Thyroid gland (tissue), 4 donors: ENCODE measurements around the gene SLC35E3. TPM values are rescaled to one million over a fixed set of nuclear protein-coding genes. Genes with fewer than 3 reads are reported as not detected.
A peak's percentile ranks its signal among the peaks of the same experiment; 100 is the strongest.
"Not testable (repeated sequence)": the region's sequence is repeated elsewhere in the genome, so short reads cannot be mapped to it uniquely, and the experiment has no call there.

ENCODE experiments used
- DNase-seq, 2 donors: peaks; one replicate each; pipeline ENCODE4 v3.0.0-alpha.2; 2019
- H3K27ac ChIP-seq, 3 donors: fragments of 200-600 bp; sonication (generic); 1 replicate in 2 of 3; 2 replicates in 1 of 3; pipeline ENCODE4 v1.5.1; 2016 to 2019; ENCODE audit warnings: mild to moderate bottlenecking in 1 of 3, moderate library complexity in 1 of 3
- H3K27me3 ChIP-seq: fragments of 200-600 bp; sonication (generic); one replicate; pipeline ENCODE4 v1.5.1; 2019
- H3K36me3 ChIP-seq, 2 donors: fragments of 200-600 bp; sonication (generic); one replicate each; pipeline ENCODE4 v1.5.1; 2016 to 2019
- H3K4me1 ChIP-seq, 2 donors: fragments of 200-600 bp; sonication (generic); one replicate each; pipeline ENCODE4 v1.5.1; 2017 to 2019
- H3K4me3 ChIP-seq, 3 donors: fragments of 200-600 bp; sonication (generic); replicated peaks in 1 of 3; 1 replicate in 2 of 3; 2 replicates in 1 of 3; pipeline ENCODE4 v1.5.1; 2016; ENCODE audit warnings: mild to moderate bottlenecking in 1 of 3
- H3K9me3 ChIP-seq: fragments of 200-600 bp; sonication (generic); one replicate; pipeline ENCODE4 v1.5.1; 2017
- POLR2A ChIP-seq, 2 donors: fragments of 450-650 bp; IDR thresholded peaks; one replicate each; pipeline ENCODE4 v1.6.1; 2017; ENCODE audit warnings: antibody characterized with exemption in 2 of 2, mild to moderate bottlenecking in 2 of 2, moderate library complexity in 1 of 2
- WGBS, 2 donors: methylation state at CpG; one replicate each; pipeline ENCODE4 v1.1.5; 2017; 5-methylcytosine and 5-hydroxymethylcytosine counted together
- intact Hi-C: fragments of 100-400 bp; cut with DNase I; formaldehyde crosslinking; loops from one replicate; pipeline ENCODE4 v1.15.1; 2023
- total RNA-seq, 4 donors: library from RNA; depleted of rRNA; stranded (reverse); fragments of >200 nt; gene quantifications; one replicate each; pipeline ENCODE4 v1.2.3, GENCODE V29; 2016
- TF ChIP-seq, protein P1 (sequence below), 6 experiments: fragments of 200-600 bp in 3 of 6; fragments of 450-650 bp in 3 of 6; sonication (generic) in 3 of 6; IDR thresholded peaks; one replicate each; pipeline ENCODE4 v1.5.1; 2016 to 2019; ENCODE audit warnings: antibody characterized with exemption in 6 of 6, mild to moderate bottlenecking in 2 of 6, inconsistent platforms in 1 of 6, moderate library complexity in 1 of 6

Gene SLC35E3
- total RNA-seq, 4 donors from 2014 or later, result 2.1 to 4.0 (median 2.3) TPM

DNA sequence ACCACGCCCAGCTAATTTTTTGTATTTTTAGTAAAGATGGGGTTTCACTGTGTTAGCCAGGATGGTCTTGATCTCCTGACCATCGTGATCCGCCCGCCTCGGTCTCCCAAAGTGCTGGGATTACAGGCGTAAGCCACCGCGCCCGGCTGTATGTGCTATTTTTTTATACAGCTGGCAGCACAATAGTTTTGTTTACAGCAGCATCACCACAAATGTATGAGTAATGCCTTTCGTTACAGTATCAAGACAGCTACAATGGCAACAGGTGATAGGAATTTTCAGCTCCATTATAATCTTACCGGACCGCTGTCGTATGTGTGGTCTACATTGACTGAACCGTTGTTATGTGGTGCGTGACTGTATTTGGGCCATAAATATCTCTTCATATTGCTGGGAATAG is 50.4 kb downstream of the SLC35E3 start:
- Histone ChIP-seq H3K27me3 (no peaks in the 10 kb centered on the region), H3K9me3 (no peaks in the 10 kb centered on the region), H3K4me3 (no peak overlapping the region), H3K36me3 (no peaks in the 10 kb centered on the region), H3K27ac (no peak overlapping the region), H3K4me1 (no peaks in the 10 kb centered on the region)
- WGBS, 2 donors, result 97 to 99% methylated on average over 15 of the region's 15 CpGs
- TF ChIP-seq, protein P1, sequence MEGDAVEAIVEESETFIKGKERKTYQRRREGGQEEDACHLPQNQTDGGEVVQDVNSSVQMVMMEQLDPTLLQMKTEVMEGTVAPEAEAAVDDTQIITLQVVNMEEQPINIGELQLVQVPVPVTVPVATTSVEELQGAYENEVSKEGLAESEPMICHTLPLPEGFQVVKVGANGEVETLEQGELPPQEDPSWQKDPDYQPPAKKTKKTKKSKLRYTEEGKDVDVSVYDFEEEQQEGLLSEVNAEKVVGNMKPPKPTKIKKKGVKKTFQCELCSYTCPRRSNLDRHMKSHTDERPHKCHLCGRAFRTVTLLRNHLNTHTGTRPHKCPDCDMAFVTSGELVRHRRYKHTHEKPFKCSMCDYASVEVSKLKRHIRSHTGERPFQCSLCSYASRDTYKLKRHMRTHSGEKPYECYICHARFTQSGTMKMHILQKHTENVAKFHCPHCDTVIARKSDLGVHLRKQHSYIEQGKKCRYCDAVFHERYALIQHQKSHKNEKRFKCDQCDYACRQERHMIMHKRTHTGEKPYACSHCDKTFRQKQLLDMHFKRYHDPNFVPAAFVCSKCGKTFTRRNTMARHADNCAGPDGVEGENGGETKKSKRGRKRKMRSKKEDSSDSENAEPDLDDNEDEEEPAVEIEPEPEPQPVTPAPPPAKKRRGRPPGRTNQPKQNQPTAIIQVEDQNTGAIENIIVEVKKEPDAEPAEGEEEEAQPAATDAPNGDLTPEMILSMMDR (IDR thresholded peaks at IDR 0.05), result no peak
- TF ChIP-seq POLR2A (IDR thresholded peaks at IDR 0.05), result no peak
- intact Hi-C loops, result no loop called here
- DNase-seq, result no peak

DNA sequence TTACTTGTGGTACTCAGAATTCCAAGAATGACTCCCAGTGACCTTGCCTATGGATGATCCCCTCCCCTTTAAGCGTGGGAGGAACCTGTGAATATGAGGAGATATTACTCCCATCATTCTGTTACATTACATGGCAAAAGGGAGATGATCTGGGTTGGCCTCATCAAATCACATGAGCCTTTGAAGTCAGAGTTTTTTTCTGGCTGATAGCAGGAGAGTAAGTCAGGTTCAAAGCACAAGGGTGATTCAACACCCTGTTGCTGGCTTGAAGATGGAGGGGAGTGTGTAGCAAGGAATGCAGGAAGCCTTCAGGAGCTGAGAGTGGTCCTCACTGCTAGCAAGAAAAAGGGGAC is 52.9 kb downstream of the SLC35E3 start:
- TF ChIP-seq, protein P1 (IDR thresholded peaks at IDR 0.05), result no peak
- TF ChIP-seq POLR2A (IDR thresholded peaks at IDR 0.05), result no peak
- Histone ChIP-seq H3K36me3 (no peaks in the 10 kb centered on the region), H3K4me1 (no peaks in the 10 kb centered on the region), H3K4me3 (no peak overlapping the region), H3K9me3 (no peaks in the 10 kb centered on the region), H3K27ac (no peak overlapping the region), H3K27me3 (no peaks in the 10 kb centered on the region)
- 86 to 95% methylated on average over 1 of the region's 1 CpG for WGBS, 2 donors
- intact Hi-C loops, result no loop called here
- DNase-seq, result no peak

DNA sequence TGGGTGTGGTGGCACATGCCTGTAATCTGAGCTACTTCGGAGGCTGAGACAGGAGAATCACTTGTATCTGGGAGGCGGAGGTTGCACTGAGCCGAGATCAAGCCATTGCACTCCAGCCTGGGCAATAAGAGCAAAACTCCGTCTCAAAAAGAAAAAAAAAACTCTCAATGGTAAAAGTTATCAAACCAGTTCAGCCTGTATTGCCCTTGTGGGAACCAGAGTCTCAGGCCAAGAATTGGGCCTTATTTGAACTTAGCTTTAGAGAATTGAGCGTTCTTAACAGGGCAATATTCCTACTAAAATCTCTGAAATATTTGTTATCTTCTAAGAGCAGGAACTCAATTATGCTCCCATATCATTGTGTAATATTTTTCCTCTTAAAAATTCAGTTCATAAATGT is 54.3 kb downstream of the SLC35E3 start:
- Histone ChIP-seq H3K36me3 (no peaks in the 10 kb centered on the region), H3K9me3 (no peaks in the 10 kb centered on the region), H3K4me3 (no peak overlapping the region), H3K4me1 (no peaks in the 10 kb centered on the region), H3K27me3 (no peaks in the 10 kb centered on the region), H3K27ac (no peak overlapping the region)
- 63 to 70% methylated on average over 5 of the region's 5 CpGs for WGBS, 2 donors
- TF ChIP-seq, protein P1 (IDR thresholded peaks at IDR 0.05), result no peak
- peak; percentile 10 to 12 for DNase-seq
- intact Hi-C loops, result no loop called here

DNA sequence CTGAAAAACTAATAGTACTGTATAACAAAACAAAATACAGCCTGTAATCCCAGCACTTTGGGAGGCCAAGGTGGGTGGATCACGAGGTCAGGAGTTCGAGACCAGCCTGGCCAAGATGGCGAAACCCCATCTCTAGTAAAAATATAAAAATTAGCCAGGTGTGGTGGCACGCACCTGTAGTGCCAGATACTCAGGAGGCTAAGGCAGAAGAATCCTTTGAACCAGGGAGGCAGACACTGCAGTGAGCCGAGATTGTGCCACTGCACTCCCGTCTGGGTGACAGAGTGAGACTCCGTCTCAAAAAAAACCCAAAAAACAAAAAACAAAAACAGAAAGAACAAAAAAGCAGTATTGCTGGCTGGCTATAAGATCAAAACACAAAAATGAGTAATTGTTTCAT is 55.1 kb downstream of the SLC35E3 start:
- H3K27me3 ChIP-seq, H3K36me3 ChIP-seq, H3K4me3 ChIP-seq, H3K9me3 ChIP-seq, intact Hi-C loops, H3K4me1 ChIP-seq, DNase-seq, H3K27ac ChIP-seq: not testable (repeated sequence)
- 93 to 96% methylated on average over 7 of the region's 7 CpGs for WGBS, 2 donors

DNA sequence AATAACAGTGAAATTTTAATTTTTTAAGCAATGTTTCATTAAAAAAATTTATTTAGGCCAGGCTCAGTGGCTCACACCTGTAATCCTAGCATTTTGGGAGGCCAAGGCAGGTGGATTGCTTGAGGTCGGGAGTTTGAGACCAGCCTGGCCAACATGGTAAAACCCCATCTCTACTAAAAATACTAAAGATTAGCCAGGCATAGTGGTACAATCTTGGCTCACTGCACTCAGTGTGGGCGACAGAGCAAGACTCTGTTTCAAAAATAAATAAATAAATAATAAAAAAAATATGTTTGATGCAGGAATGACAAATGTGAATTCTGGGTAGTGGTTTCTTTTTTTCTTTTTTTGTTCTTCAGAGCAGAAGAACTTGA is 56.4 kb downstream of the SLC35E3 start:
- H3K36me3 ChIP-seq, H3K4me3 ChIP-seq, H3K4me1 ChIP-seq, H3K9me3 ChIP-seq, intact Hi-C loops, H3K27me3 ChIP-seq, H3K27ac ChIP-seq, DNase-seq: not testable (repeated sequence)
- WGBS, 2 donors, result 89 to 94% methylated on average over 2 of the region's 2 CpGs

DNA sequence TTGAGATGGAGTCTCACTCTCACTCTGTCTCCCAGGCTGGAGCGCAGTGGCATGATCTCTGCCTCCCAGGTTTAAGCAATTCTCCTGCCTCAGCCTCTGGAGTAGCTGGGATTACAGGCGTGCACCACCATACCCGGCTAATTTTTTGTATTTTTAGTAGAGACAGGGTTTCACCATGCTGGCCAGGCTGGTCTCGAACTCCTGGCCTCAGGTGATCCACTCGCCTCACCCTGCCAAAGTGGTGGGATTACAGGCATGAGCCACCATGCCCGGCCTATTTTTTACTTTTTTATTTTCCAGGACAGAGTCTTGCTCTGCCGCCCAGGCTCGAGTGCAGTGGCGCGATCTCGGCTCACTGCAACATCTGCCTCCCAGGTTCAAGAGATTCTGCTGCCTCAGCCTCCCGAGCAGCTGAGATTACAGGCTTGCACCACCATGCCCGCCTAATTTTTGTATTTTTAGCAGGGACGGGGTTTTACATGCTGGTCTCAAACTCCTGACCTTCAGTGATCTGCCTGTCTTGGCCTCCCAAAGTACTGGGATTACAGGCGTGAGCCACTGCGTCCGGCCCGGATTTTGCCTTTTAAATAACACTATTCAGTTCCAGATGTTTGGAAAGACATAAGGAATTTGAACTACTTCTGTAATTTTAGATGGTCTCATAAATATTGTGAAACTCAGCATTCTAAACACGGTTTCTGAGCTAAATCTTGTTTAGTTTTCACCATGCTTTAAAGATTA is 57.1 kb downstream of the SLC35E3 start:
- H3K27me3 ChIP-seq, H3K9me3 ChIP-seq, DNase-seq, H3K4me1 ChIP-seq, intact Hi-C loops, H3K36me3 ChIP-seq, H3K27ac ChIP-seq, H3K4me3 ChIP-seq: not testable (repeated sequence)
- 93% methylated on average over 19 of the region's 19 CpGs for WGBS, 2 donors
